GM21360 (cell line): ENCODE results near the gene KPNB1.

Experiments used
- ATAC-seq: cut with Tn5 transposase; IDR thresholded peaks from one replicate; pipeline ENCODE4 v1.9.1; 2021; ENCODE audit warnings: mild to moderate bottlenecking, moderate library complexity; ENCODE audit not compliant: unreplicated experiment

The KPNB1 gene

GRCh38 chr17:47708864-47709541 lies 59.3 kb downstream of the KPNB1 start:
- no peak for ATAC-seq

GRCh38 chr17:47709594-47709993 lies 59.9 kb downstream of the KPNB1 start:
- ATAC-seq = no peak

GRCh38 chr17:47711366-47712099 lies 61.8 kb downstream of the KPNB1 start:
- ATAC-seq = no peak

GRCh38 chr17:47712330-47713023 lies 62.8 kb downstream of the KPNB1 start:
- no peak for ATAC-seq

GRCh38 chr17:47713980-47714700 lies 64.4 kb downstream of the KPNB1 start:
- no peak for ATAC-seq

- ATAC-seq = no peak
Measured at GRCh38 chr17:47714773-47715396, 65.2 kb downstream of the KPNB1 start.

- ATAC-seq = no peak
Measured at GRCh38 chr17:47715669-47716325, 66.1 kb downstream of the KPNB1 start.

- no peak for ATAC-seq
Measured at GRCh38 chr17:47716375-47716774, 66.7 kb downstream of the KPNB1 start.

- no peak for ATAC-seq
Measured at GRCh38 chr17:47717261-47717697, 67.6 kb downstream of the KPNB1 start.

GRCh38 chr17:47717979-47718621 lies 68.4 kb downstream of the KPNB1 start:
- no peak for ATAC-seq

- no peak for ATAC-seq
Measured at GRCh38 chr17:47718634-47719405, 69.1 kb downstream of the KPNB1 start.

- no peak for ATAC-seq
Measured at GRCh38 chr17:47719411-47720152, 69.9 kb downstream of the KPNB1 start.

GRCh38 chr17:47720196-47720595 lies 70.5 kb downstream of the KPNB1 start:
- ATAC-seq = no peak

GRCh38 chr17:47720754-47721533 lies 71.2 kb downstream of the KPNB1 start:
- no peak for ATAC-seq

GRCh38 chr17:47721725-47722124 lies 72.0 kb downstream of the KPNB1 start:
- no peak for ATAC-seq

GRCh38 chr17:47724705-47725104 lies 75.0 kb downstream of the KPNB1 start:
- ATAC-seq = no peak

- no peak for ATAC-seq
Measured at GRCh38 chr17:47725446-47726111, 75.9 kb downstream of the KPNB1 start.
